Caco-2 (cell line): ENCODE measurements around the gene DAZL. TPM values are rescaled to one million over a fixed set of nuclear protein-coding genes. Genes with fewer than 3 reads are reported as not detected.
"Not testable (repeated sequence)": the region's sequence is repeated elsewhere in the genome, so short reads cannot be mapped to it uniquely, and the experiment has no call there.

Experiments used
- BruUV-seq: library from RNA; stranded (reverse); fragments of 400-500 nt; replicated peaks from 2 replicates; lab custom pipeline; 2021; lab: Mats Ljungman, UMichigan
- CTCF ChIA-PET: fragments of 300-600 bp; sonication (Branson Sonifier 250); formaldehyde crosslinking; loops from one replicate; lab custom pipeline; 2022; ENCODE audit warnings: antibody characterized with exemption; lab: Charles Lee
- POLR2A ChIA-PET: fragments of 300-600 bp; sonication (Branson Sonifier 250); formaldehyde crosslinking; loops from one replicate; lab custom pipeline; 2022; ENCODE audit warnings: antibody characterized with exemption; lab: Charles Lee
- DNase-seq, 2 experiments: peaks; one replicate each; pipeline versions ENCODE4 v3.0.0 to v3.0.0-alpha.2; 2020 to 2022
- H3K27me3 ChIP-seq: replicated peaks from 2 replicates; pipeline ENCODE4 v1.6.0; 2011; ENCODE audit warnings: low read length; ENCODE audit not compliant: control insufficient read depth, insufficient read depth
- H3K36me3 ChIP-seq: 2 replicates; pipeline ENCODE4 v1.5.1; 2011; ENCODE audit warnings: low read length; ENCODE audit not compliant: control insufficient read depth, insufficient read depth
- H3K4me1 ChIP-seq: fragments of 250-450 bp; sonication (Bioruptor Pico); 2 replicates; pipeline ENCODE4 v1.5.1; 2020; ENCODE audit warnings: mild to moderate bottlenecking
- H3K4me3 ChIP-seq: 2 replicates; pipeline ENCODE4 v1.5.1; 2011; ENCODE audit warnings: low read depth, mild to moderate bottlenecking, control low read depth, low read length
- H3K9me3 ChIP-seq: fragments of 250-450 bp; sonication (Bioruptor Pico); 2 replicates; pipeline ENCODE4 v1.5.1; 2020; ENCODE audit warnings: mild to moderate bottlenecking, moderate library complexity
- H3K27ac Mint-ChIP-seq: one replicate; pipeline ENCODE4 v1.8.0; 2022; ENCODE audit warnings: mixed read lengths; ENCODE audit not compliant: unreplicated experiment
- H3K27me3 Mint-ChIP-seq: one replicate; pipeline ENCODE4 v1.8.0; 2022; ENCODE audit warnings: mixed read lengths; ENCODE audit not compliant: insufficient read depth, unreplicated experiment
- H3K36me3 Mint-ChIP-seq: one replicate; pipeline ENCODE4 v1.8.0; 2022; ENCODE audit warnings: mild to moderate bottlenecking, mixed read lengths; ENCODE audit not compliant: insufficient read depth, unreplicated experiment
- H3K4me1 Mint-ChIP-seq: one replicate; pipeline ENCODE4 v1.8.0; 2022; ENCODE audit warnings: low read depth, mixed read lengths; ENCODE audit not compliant: unreplicated experiment
- H3K4me3 Mint-ChIP-seq: one replicate; pipeline ENCODE4 v1.8.0; 2022; ENCODE audit warnings: mild to moderate bottlenecking, moderate library complexity, mixed read lengths; ENCODE audit not compliant: unreplicated experiment
- H3K9me3 Mint-ChIP-seq: one replicate; pipeline ENCODE4 v1.8.0; 2022; ENCODE audit warnings: mixed read lengths; ENCODE audit not compliant: unreplicated experiment
- CTCF ChIP-seq, 2 experiments: fragments of 200-600 bp in 1 of 2; IDR thresholded peaks; 1 replicate in 1 of 2; 2 replicates in 1 of 2; pipeline versions ENCODE4 v1.5.1 to v1.8.0; 2011 to 2022; ENCODE audit warnings: antibody characterized with exemption in 1 of 2, control low read depth in 1 of 2, inconsistent platforms in 1 of 2, low read depth in 1 of 2, low read length in 1 of 2, mild to moderate bottlenecking in 1 of 2, moderate library complexity in 1 of 2; ENCODE audit not compliant: insufficient read depth in 1 of 2, severe bottlenecking in 1 of 2, unreplicated experiment in 1 of 2
- intact Hi-C: fragments of 100-400 bp; cut with micrococcal nuclease; formaldehyde crosslinking; loops from one replicate; pipeline ENCODE4 v1.10.0; 2022; ENCODE audit not compliant: unreplicated experiment
- total RNA-seq: library from RNA; stranded (reverse); gene quantifications from 2 replicates; pipeline ENCODE4 v1.2.3, GENCODE V29; 2022

DAZL gene
- total RNA-seq, 1 experiment from 2014 or later: not detected

GRCh38 chr3:16632395-16632794, 27.2 kb upstream of the DAZL start:
- H3K9me3 Mint-ChIP-seq: no peaks in the 10 kb centered on the region
- no peaks in the 10 kb centered on the region for H3K27me3 ChIP-seq
- no peaks in the 10 kb centered on the region for H3K36me3 Mint-ChIP-seq
- no peaks in the 10 kb centered on the region for H3K4me1 Mint-ChIP-seq
- no peaks in the 10 kb centered on the region for H3K4me1 ChIP-seq
- H3K27ac Mint-ChIP-seq: no peak overlapping the region
- no peaks in the 10 kb centered on the region for H3K9me3 ChIP-seq
- no peak for TF ChIP-seq CTCF (IDR thresholded peaks at IDR 0.05; ENCODE audit: insufficient read depth in 1 of 2, low read depth in 1 of 2, low read length in 1 of 2, severe bottlenecking in 1 of 2, unreplicated experiment in 1 of 2)
- H3K4me3 ChIP-seq: no peak overlapping the region
- intact Hi-C loops: no loop called here
- DNase-seq: no peak
- H3K4me3 Mint-ChIP-seq: no peak overlapping the region
- BruUV-seq: no TSS peak
- ChIA-PET POLR2A (no interaction called here), CTCF (no interaction called here)
- H3K36me3 ChIP-seq: no peaks in the 10 kb centered on the region
- H3K27me3 Mint-ChIP-seq: no peaks in the 10 kb centered on the region

GRCh38 chr3:16618721-16619120, 13.5 kb upstream of the DAZL start:
- H3K4me1 ChIP-seq: no peaks in the 10 kb centered on the region
- no peaks in the 10 kb centered on the region for H3K27me3 ChIP-seq
- H3K4me1 Mint-ChIP-seq: peaks cover 5% of the 10 kb centered on the region
- no peaks in the 10 kb centered on the region for H3K36me3 Mint-ChIP-seq
- no peak for DNase-seq
- H3K9me3 Mint-ChIP-seq: no peaks in the 10 kb centered on the region
- no peaks in the 10 kb centered on the region for H3K36me3 ChIP-seq
- H3K4me3 ChIP-seq: no peak overlapping the region
- CTCF ChIA-PET: no interaction called here
- H3K9me3 ChIP-seq: no peaks in the 10 kb centered on the region
- no peak for TF ChIP-seq CTCF (IDR thresholded peaks at IDR 0.05; ENCODE audit: insufficient read depth in 1 of 2, low read depth in 1 of 2, low read length in 1 of 2, severe bottlenecking in 1 of 2, unreplicated experiment in 1 of 2)
- no peak overlapping the region for H3K27ac Mint-ChIP-seq
- H3K27me3 Mint-ChIP-seq: peaks cover 3% of the 10 kb centered on the region
- BruUV-seq: no TSS peak
- H3K4me3 Mint-ChIP-seq: no peak overlapping the region
- intact Hi-C loops: no loop called here
- POLR2A ChIA-PET: no interaction called here

GRCh38 chr3:16617155-16617554, 11.9 kb upstream of the DAZL start:
- H3K27me3 Mint-ChIP-seq, intact Hi-C loops, H3K9me3 ChIP-seq, DNase-seq, H3K27me3 ChIP-seq, BruUV-seq, POLR2A ChIA-PET, CTCF ChIA-PET, H3K36me3 ChIP-seq, H3K36me3 Mint-ChIP-seq, H3K4me3 Mint-ChIP-seq, H3K27ac Mint-ChIP-seq, H3K9me3 Mint-ChIP-seq, H3K4me1 ChIP-seq, H3K4me3 ChIP-seq, H3K4me1 Mint-ChIP-seq: not testable (repeated sequence)

- Histone ChIP-seq H3K27me3 (no peaks in the 10 kb centered on the region), H3K9me3 (no peaks in the 10 kb centered on the region), H3K4me3 (no peak overlapping the region), H3K36me3 (no peaks in the 10 kb centered on the region), H3K4me1 (no peaks in the 10 kb centered on the region)
- ChIA-PET POLR2A (no interaction called here), CTCF (no interaction called here)
- no TSS peak for BruUV-seq
- no peaks in the 10 kb centered on the region for H3K4me1 Mint-ChIP-seq
- no peaks in the 10 kb centered on the region for H3K9me3 Mint-ChIP-seq
- intact Hi-C loops: no loop called here
- H3K27me3 Mint-ChIP-seq: peaks cover 5% of the 10 kb centered on the region
- no peaks in the 10 kb centered on the region for H3K36me3 Mint-ChIP-seq
- TF ChIP-seq CTCF (IDR thresholded peaks at IDR 0.05; ENCODE audit: insufficient read depth in 1 of 2, low read depth in 1 of 2, low read length in 1 of 2, severe bottlenecking in 1 of 2, unreplicated experiment in 1 of 2): no peak
- H3K27ac Mint-ChIP-seq: no peak overlapping the region
- DNase-seq: no peak
- H3K4me3 Mint-ChIP-seq: no peak overlapping the region
Measured at GRCh38 chr3:16616083-16616482, 10.9 kb upstream of the DAZL start.
